ENCODE measurements around the gene RHEBL1. TPM values are rescaled to one million over a fixed set of nuclear protein-coding genes. Genes with fewer than 3 reads are reported as not detected.

RHEBL1 gene
- total and polyA plus RNA-seq, 2 of the 4 experiments (the other 2 are of a cell fraction) = 0.62 to 0.72 TPM

DNA sequence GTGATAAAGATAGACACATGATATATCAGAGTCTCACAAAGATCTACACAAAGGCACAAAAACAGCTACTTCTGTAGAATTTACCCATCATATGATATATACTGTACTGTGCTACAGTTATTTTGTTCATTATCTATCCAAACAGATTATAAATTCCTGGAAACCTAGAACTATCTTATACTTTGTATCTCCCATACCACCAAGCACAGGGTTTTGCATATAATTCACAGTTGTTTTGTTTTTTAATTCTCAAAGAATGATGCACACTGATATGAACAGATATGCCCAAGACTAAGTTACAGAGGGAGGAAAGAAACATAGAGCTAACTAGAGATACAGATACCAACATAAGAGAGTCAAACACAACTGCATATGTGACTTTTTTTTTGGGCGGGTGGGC, 54.6 kb downstream of the RHEBL1 start:
- Histone ChIP-seq H3K56ac (ENCODE audit: extremely low read depth, insufficient read depth, low read length) (no peak overlapping the region), H4K91ac (ENCODE audit: insufficient read depth, low read depth, low read length) (no peak overlapping the region), H3K9ac (ENCODE audit: low read depth, low read length) (no peak overlapping the region), H2AK9ac (replicated peaks; ENCODE audit: low read depth, low read length, poor library complexity) (no peak overlapping the region), H3K79me1 (ENCODE audit: low read depth in 1 of 2, low read length in 2 of 2) (peaks cover 32 to 53% of the 10 kb centered on the region in 2 experiments), H4K8ac (ENCODE audit: low read depth in 2 of 2, low read length in 2 of 2) (no peak overlapping the region), H4K20me1 (ENCODE audit: insufficient read depth, low read length) (peaks cover 8% of the 10 kb centered on the region; the same call in 1 of the 2 replicates), H2BK20ac (ENCODE audit: low read depth, low read length) (no peak overlapping the region), H3K4ac (ENCODE audit: low read depth, low read length) (no peak overlapping the region), H2BK120ac (ENCODE audit: low read depth, low read length) (no peak overlapping the region), H2AFZ (replicated peaks; ENCODE audit: low read length, poor library complexity) (no peak overlapping the region), H3K4me1 (ENCODE audit: control insufficient read depth, insufficient read depth, low read length) (peaks cover 3% of the 10 kb centered on the region), H2BK5ac (ENCODE audit: low read depth, low read length, poor library complexity, severe bottlenecking) (no peak overlapping the region), H3K9me1 (ENCODE audit: insufficient read depth, low read length) (peaks cover 7% of the 10 kb centered on the region), H3K14ac (replicated peaks; ENCODE audit: low read depth, low read length) (no peak overlapping the region), H3K4me3 (ENCODE audit: insufficient read depth, low read depth, low read length) (no peak overlapping the region), H3K18ac (ENCODE audit: low read depth, low read length) (no peak overlapping the region), H3K36me3 (ENCODE audit: control insufficient read depth, insufficient read depth, low read length) (peaks cover 14% of the 10 kb centered on the region), H3K27ac (ENCODE audit: insufficient read depth, low read length) (no peak overlapping the region), H2AK5ac (ENCODE audit: low read depth, low read length) (no peak overlapping the region), H3K9me3 (ENCODE audit: control insufficient read depth, insufficient read depth, low read length) (no peaks in the 10 kb centered on the region), H3K4me2 (ENCODE audit: low read depth, low read length) (no peak overlapping the region), H4K5ac (ENCODE audit: low read depth, low read length) (no peak overlapping the region), H2BK15ac (ENCODE audit: low read depth, low read length) (no peak overlapping the region), H3K27me3 (ENCODE audit: control insufficient read depth, insufficient read depth, low read length) (no peaks in the 10 kb centered on the region), H3K23ac (ENCODE audit: low read depth, low read length) (no peak overlapping the region)
- DNase-seq (no peak), ATAC-seq (ENCODE audit: low read depth) (no peak)
- CTCF ChIA-PET = interaction anchor here (0.6 to 1.4 kb wide), 3 partner anchors 14 to 18 kb away, joined by 3 read pairs; no protein-coding TSS in a partner anchor
- no peak for TF ChIP-seq RCOR1 (IDR thresholded peaks at IDR 0.05; ENCODE audit: insufficient replicate concordance, low read length)
- TF ChIP-seq FOS (IDR thresholded peaks at IDR 0.05; ENCODE audit: low read depth, low read length) = no peak
- no peak for TF ChIP-seq BHLHE40 (IDR thresholded peaks at IDR 0.05; ENCODE audit: low read depth, low read length)
- TF ChIP-seq NFE2L2 (IDR thresholded peaks at IDR 0.05; ENCODE audit: low read depth, low read length) = no peak
- no peak for TF ChIP-seq CEBPB (IDR thresholded peaks at IDR 0.05; ENCODE audit: low read depth, low read length)
- TF ChIP-seq MAZ (IDR thresholded peaks at IDR 0.05; ENCODE audit: borderline replicate concordance, low read depth, low read length) = no peak
- TF ChIP-seq USF2 (IDR thresholded peaks at IDR 0.05; ENCODE audit: low read depth, low read length) = no peak
- TF ChIP-seq, protein P1, sequence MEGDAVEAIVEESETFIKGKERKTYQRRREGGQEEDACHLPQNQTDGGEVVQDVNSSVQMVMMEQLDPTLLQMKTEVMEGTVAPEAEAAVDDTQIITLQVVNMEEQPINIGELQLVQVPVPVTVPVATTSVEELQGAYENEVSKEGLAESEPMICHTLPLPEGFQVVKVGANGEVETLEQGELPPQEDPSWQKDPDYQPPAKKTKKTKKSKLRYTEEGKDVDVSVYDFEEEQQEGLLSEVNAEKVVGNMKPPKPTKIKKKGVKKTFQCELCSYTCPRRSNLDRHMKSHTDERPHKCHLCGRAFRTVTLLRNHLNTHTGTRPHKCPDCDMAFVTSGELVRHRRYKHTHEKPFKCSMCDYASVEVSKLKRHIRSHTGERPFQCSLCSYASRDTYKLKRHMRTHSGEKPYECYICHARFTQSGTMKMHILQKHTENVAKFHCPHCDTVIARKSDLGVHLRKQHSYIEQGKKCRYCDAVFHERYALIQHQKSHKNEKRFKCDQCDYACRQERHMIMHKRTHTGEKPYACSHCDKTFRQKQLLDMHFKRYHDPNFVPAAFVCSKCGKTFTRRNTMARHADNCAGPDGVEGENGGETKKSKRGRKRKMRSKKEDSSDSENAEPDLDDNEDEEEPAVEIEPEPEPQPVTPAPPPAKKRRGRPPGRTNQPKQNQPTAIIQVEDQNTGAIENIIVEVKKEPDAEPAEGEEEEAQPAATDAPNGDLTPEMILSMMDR (conservative IDR thresholded peaks at IDR 0.05; ENCODE audit: low read depth, low read length) = no peak
- TF ChIP-seq SMC3 (IDR thresholded peaks at IDR 0.05; ENCODE audit: low read depth, low read length) = no peak
- no peak for TF ChIP-seq POLR2A (IDR thresholded peaks at IDR 0.05; ENCODE audit: low read depth, low read length)
- no peak for TF ChIP-seq ELK1 (IDR thresholded peaks at IDR 0.05; ENCODE audit: borderline replicate concordance, low read depth, low read length)
- TF ChIP-seq MXI1 (IDR thresholded peaks at IDR 0.05; ENCODE audit: borderline replicate concordance, low read depth, low read length) = no peak
- TF ChIP-seq CHD1 (IDR thresholded peaks at IDR 0.05; ENCODE audit: low read depth, low read length) = no peak
- no peak for TF ChIP-seq MAFK (IDR thresholded peaks at IDR 0.05; ENCODE audit: low read depth, low read length)
- no peak for TF ChIP-seq RFX5 (IDR thresholded peaks at IDR 0.05; ENCODE audit: low read depth, low read length)
- POLR2A ChIA-PET (ENCODE audit: unreplicated experiment) = no interaction called here
- dilution Hi-C loops (cut with HindIII; ENCODE audit: low sequenced_read_pairs, unreplicated experiment) (no loop called here), intact Hi-C loops (cut with micrococcal nuclease) (no loop called here), in situ Hi-C loops (cut with MboI; ENCODE audit: low sequenced_read_pairs) (no loop called here)
- BruUV-seq (replicated peaks) = no TSS peak
- 100% methylated on average over 1 of the region's 1 CpG; no CpG with 5 or more reads in 1 of the 2 experiments for WGBS, 2 experiments (ENCODE audit: extremely low coverage in 2 of 2, insufficient read length in 1 of 2)

All from IMR-90 (cell line).